Stimulated activated CD4-positive, alpha-beta T cell treated with anti-CD3 and anti-CD28 coated beads, Interleukin-15, amount 100 ng/mL, for 24 hours (primary cell): Measurements from ENCODE around the gene NRAS.
A peak's percentile ranks its signal among the peaks of the same experiment; 100 is the strongest.

Experiments used
- DNase-seq: peaks from one replicate; pipeline ENCODE4 v3.0.0-alpha.2; 2020

The NRAS gene

GRCh38 chr1:114671011-114671938 lies 45.3 kb downstream of the NRAS start:
- DNase-seq: no peak

DNA sequence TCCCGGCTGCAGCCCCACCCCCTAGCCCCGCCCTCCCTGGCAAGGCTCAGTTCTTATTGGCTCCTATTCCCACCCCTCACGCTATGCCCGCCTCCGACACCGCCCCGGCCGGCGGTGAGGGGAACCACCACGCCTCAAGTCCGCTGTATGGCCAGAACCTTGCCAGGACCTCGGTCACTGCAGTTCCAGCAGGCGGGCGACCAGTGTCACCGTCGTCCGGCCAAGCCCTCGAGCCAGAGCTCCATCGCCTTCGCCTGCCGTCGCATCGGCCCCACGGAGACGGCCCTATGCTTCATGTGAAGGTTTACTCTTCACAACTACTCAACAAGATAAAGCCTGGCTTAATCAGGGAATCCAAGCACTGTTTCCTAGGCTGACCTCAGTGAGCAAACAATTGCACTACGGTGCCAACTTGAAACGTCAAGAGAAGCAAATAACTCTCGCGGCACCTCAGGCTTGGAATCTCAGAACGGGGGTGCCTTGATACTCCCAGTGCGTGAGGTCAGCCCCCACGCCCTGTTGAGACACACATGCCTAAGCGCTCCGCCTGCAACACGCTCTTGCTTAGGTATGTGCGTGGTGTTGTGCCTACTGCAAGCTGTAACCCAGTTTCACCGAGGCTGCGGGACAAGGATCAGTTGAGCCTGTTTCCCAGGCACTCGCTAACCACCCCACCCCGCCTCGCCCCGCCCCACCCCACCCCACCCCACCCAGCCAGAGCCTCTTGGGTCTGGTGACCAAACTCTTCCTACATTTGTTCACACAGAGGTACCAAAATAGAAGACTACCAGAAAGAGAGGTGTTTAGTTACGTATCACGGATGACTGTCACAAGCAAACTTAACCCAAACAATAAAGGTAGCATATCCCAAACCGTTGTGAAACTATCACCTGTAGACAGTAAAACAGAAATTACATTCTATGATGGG lies 46.2 kb downstream of the NRAS start:
- peak; percentile 93 for DNase-seq

DNA sequence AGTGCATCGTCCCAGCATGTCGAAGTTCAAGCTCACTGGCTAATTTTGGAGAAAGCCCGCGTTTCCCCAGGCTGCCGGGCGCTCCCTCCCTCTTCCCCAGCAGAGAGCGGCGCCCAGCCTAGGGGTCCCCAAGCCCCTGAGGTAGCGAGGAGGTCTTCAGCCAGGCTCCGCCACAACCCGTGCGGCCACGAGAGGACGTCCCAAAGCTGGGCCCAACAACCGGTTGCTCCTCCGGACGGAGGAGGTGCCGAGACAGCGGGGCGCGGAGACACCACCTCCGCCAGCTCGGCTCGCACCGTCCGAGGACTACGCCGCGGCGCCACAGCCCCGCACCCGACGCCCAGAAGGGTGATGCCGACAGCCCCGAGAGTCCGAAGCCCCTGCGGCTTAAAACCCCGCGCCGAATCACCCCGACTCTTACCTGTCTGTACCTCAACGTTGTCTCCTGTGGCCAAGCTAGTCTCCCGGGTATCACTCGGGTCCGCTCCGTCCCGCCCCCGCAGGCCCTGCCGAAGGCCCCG lies 46.9 kb downstream of the NRAS start, which contains the start of gene DENND2C:
Gene DENND2C (minus strand): TSS at position 488 of the 521 bp plus-strand sequence. CDS start 44,065 bp downstream, outside the sequence.
- DNase-seq: no peak

GRCh38 chr1:114668784-114669561 lies 47.6 kb downstream of the NRAS start:
- peak; percentile 4 for DNase-seq

DNA sequence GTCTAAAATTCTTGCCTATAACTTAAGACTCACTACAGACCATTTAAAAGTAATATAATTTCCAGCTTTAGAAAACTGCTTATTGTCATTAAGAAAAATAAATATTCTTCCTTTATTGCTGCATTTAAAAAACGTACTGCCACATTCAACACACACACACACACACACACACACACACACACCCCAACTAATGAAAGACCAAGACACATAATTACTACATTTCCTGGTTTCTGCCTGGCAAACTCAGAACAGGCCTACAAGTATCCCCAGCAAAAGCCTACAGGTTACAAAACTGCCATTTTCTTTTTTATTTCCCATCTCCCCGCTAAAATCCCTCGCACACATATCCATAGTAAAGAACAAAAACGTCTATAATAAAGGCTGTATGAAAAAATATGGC lies 48.2 kb downstream of the NRAS start:
- no peak for DNase-seq

DNA sequence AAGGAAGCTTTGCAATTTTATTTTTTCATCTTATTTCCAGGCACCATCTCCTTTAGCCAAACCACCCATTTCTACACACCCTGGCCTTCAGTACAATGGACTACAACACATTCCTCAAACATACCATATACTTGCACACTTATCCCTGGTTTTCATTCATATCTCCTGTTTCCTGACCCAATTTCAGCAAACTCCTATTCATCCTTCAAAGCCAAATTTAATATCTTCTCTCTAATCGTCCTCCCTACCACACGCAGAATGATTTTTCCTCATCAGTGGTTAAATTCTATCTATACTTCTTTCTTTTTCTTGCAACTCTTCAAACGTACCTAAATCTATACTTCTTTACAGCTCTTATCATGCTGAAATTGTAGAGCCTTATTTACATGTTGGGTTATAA lies 49.6 kb downstream of the NRAS start:
- no peak for DNase-seq

- DNase-seq: no peak
Observed at GRCh38 chr1:114660238-114660637, 56.3 kb downstream of the NRAS start.
